ENCODE measurements around the gene SCN9A.
"Not testable (repeated sequence)": the region's sequence is repeated elsewhere in the genome, so short reads cannot be mapped to it uniquely, and the experiment has no call there.

SCN9A gene

GRCh38 chr2:166242309-166242708 lies 133.4 kb downstream of the SCN9A start:
- no peak for DNase-seq (ENCODE audit: low read depth in 2 of 2)

DNA sequence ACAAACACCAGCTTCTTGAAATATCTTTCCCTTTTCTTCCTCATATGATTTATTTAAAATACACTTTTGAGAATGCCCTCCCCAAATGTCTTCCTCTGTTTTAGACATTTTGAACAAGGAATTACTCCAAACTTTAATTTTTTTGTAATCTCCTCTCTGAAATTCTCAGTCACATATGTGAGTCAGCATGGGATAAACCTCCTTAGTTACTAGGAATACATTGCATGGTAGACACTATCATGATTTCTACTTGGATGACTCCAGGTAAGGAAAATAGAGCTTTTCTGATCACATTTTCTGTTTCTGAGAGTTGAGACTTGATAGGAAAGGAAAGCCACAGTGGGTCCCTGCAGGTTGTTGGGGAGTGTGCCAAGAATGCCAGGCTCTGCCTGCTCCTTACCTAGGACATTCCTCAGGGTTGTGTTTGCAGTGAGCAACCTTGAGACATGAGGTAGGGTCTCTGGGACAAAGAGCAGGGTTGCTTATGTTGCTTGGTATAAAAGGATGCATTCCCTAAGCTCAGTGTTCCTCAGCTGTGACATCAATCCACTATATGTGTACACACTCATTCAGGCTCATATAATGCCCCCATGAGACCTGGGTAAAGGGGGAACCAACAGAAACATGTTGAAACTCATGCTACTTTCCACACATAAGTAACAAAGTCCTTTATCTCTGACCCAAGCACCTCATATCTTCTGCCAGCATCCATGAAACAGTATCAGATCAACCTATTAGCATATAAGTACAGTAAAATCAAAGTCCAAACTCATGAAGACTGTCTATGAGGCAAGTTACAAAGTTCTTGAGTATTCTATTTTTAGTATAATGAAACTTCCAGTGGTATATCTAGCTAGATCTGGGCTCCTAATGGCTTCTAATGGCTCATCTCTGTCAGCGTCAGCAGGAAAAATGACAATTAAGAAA lies 135.1 kb downstream of the SCN9A start:
- DNase-seq (ENCODE audit: low read depth in 2 of 2), result no peak

DNA sequence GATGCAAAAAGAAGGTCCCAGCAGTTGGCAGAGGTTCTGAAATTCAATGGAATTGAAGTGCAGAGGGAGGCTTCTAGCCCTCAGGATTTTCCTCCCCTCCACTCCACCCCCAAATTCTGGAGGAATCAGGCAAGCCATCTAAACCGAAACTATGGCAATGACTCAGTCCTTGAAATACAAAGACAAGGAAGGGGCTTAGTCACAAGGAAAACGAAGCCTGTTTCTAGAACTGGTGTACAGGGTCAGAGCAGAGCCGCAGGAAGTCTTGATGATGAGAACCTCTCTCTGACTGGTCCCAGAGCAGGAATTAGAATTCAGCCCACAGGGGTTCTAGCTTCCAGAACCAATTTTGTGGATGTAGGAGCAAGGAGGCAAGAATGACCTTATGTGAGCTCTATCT lies 136.2 kb downstream of the SCN9A start:
- DNase-seq (ENCODE audit: low read depth in 2 of 2), result peak; percentile 46 to 53

DNA sequence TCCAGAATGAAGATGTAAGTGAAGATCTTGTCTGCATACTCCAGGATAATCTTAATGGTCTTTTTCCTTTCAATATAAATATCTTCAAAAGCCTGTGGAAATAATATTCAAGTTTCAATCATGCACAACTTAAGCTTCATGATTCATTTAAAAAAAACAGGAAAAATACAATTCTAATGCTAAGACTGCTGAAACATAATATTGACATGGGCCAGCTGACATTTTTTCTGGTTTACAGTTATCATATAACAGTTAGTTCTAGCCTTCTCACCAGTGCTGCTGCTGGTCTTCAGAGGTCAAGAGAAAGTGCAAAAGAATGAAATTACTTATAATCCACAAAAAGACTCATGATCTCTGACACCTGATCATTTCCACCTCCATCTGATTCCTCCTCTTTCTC lies 137.6 kb downstream of the SCN9A start:
- DNase-seq (ENCODE audit: low read depth in 2 of 2), result no peak

GRCh38 chr2:166234112-166234846 lies 141.5 kb downstream of the SCN9A start:
- DNase-seq (ENCODE audit: low read depth in 2 of 2), result peak; percentile 56 to 62

DNA sequence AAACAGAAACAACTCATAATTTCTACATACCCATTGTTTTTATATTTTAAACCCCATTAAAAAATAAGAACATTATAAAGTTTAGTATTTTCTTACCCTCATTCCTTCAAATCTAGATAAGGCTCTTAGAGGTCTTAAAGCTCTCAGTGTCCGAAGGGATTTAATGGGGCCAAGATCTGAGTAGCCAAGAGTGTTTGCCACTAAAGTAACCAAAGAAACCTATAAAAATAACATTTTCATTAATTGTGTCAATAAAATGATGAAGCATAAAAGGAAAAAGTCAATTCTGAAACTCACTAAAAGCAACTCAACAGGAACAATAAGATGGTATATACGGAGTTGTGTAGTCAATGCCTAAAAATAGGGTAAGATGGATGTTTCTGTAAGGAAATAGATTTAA lies 142.5 kb downstream of the SCN9A start:
- DNase-seq (ENCODE audit: low read depth in 2 of 2), result no peak

DNA sequence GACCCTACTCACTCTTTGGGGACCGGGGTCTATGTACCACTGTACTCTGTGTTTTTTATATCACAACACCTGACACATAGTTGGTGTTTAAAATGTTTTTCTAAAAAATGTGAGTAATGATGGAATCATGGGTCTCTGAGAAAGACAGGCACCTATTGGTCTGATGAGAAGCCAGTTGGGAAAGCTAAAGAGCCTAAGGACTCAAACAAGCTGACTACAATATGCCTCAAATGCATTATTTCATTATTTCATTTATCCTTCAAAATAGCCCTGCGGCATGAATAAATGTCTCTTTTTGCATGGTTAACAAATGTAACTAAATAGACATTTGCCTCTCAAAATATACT lies 145.0 kb downstream of the SCN9A start:
- DNase-seq (ENCODE audit: low read depth in 2 of 2), result no peak

- no peak for DNase-seq (ENCODE audit: low read depth in 2 of 2)
These were observed 145.6 kb downstream of the SCN9A start for GRCh38 chr2:166230024-166230723.

DNA sequence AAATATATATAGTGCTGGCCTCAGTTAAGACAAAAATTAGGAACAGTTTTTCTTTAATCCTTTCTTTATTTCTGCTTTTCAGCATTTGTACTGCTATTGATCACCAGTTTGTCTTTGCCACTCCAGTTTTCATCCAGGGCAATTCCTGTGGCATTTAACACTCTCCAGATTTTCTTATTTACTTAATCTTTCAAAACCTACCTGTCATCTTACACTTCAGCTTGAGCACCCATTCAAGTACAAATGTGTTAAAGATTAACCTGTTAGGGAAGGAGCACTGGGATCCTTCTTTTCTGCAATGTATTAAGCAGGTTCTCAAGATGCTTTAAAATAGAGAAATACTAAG lies 146.1 kb downstream of the SCN9A start:
- DNase-seq (ENCODE audit: low read depth in 2 of 2), result no peak

- no peak for DNase-seq (ENCODE audit: low read depth in 2 of 2)
These were observed 151.5 kb downstream of the SCN9A start for GRCh38 chr2:166224197-166224596.

GRCh38 chr2:166223298-166223697 lies 152.4 kb downstream of the SCN9A start:
- DNase-seq (ENCODE audit: low read depth in 2 of 2), result no peak

DNA sequence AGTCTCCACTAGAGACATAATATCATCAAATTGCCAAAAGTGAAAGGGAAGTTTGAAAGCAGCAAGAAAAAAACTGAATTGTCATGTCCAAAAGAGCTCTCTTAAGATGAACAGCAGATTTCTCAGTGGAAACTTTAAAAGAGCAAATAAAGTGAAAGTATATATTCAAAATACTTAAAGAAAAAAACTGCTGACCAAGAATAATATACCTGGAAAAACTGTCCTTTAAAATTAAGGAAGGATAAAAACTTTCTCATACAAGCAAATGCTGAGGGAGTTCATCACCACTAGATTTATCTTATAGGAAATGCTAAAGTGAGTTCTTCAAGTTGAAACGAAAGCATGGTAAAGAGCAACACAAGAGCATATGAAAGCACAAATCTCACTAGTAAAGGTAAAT lies 164.7 kb downstream of the SCN9A start:
- no peak for DNase-seq (ENCODE audit: low read depth in 2 of 2)

- DNase-seq (ENCODE audit: low read depth in 2 of 2), result not testable (repeated sequence)
These were observed 165.8 kb downstream of the SCN9A start for GRCh38 chr2:166209944-166210343.

DNA sequence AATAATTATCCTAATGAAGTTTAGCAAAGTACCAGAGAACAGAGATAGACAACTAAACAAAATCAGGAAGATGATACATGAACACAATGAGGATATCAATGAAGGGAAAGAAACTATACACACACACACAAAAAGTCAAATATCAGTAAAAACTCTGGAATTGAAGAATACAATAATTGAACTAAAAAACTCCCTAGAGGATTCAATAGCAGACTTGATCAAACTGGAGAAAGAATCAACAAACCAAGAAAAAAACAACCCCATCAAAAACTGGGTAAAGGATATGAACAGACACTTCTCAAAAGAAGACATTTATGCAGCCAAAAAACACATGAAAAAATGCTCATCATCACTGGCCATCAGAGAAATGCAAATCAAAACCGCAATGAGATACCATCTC lies 166.4 kb downstream of the SCN9A start:
- DNase-seq (ENCODE audit: low read depth in 2 of 2), result not testable (repeated sequence)

GRCh38 chr2:166206153-166206552 lies 169.6 kb downstream of the SCN9A start:
- not testable (repeated sequence) for DNase-seq (ENCODE audit: low read depth in 2 of 2)

- DNase-seq (ENCODE audit: low read depth in 2 of 2), result no peak
These were observed 173.0 kb downstream of the SCN9A start for GRCh38 chr2:166202778-166203177.

GRCh38 chr2:166197446-166197845 lies 178.3 kb downstream of the SCN9A start:
- DNase-seq (ENCODE audit: low read depth in 2 of 2), result no peak

DNA sequence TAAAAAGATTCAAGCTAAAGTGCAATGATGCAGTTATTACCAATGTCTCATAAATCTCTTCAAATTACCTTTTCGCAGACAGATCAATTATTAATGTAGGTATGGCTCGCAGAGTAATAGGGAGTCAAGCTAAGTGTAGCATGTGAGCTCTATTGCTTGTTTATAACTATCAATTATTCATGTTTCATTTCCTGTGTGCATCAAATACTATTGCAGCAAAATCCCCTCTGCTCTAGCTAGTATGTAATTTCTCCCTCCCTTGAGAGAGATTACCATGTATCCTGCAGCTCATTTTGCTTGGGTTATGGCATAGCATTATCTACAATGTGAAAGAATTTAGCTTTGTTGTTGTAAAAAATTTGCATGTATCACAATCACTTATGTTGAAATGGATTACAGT lies 182.3 kb downstream of the SCN9A start:
- no peak for DNase-seq (ENCODE audit: low read depth in 2 of 2)

GRCh38 chr2:166188084-166188483 lies 187.7 kb downstream of the SCN9A start:
- DNase-seq (ENCODE audit: low read depth in 2 of 2), result no peak

GRCh38 chr2:166184789-166185188 lies 191.0 kb downstream of the SCN9A start:
- no peak for DNase-seq (ENCODE audit: low read depth in 2 of 2)

DNA sequence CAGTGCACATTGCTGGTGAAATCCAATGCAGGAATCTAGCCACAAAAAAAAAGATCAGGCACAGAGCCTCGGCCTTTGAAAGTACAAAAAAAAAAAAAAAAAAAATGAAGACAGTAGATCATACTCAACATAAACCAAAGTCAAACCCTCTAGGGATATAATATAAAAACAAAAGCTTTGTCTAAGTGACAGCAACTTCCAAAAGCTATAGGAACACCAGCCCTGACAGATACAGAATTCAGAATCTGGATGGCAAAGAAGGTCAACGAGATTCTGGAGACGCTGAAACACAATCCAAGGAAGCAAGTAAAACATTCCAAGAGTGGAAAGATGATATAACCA lies 194.0 kb downstream of the SCN9A start:
- DNase-seq (ENCODE audit: low read depth in 2 of 2), result no peak

DNA sequence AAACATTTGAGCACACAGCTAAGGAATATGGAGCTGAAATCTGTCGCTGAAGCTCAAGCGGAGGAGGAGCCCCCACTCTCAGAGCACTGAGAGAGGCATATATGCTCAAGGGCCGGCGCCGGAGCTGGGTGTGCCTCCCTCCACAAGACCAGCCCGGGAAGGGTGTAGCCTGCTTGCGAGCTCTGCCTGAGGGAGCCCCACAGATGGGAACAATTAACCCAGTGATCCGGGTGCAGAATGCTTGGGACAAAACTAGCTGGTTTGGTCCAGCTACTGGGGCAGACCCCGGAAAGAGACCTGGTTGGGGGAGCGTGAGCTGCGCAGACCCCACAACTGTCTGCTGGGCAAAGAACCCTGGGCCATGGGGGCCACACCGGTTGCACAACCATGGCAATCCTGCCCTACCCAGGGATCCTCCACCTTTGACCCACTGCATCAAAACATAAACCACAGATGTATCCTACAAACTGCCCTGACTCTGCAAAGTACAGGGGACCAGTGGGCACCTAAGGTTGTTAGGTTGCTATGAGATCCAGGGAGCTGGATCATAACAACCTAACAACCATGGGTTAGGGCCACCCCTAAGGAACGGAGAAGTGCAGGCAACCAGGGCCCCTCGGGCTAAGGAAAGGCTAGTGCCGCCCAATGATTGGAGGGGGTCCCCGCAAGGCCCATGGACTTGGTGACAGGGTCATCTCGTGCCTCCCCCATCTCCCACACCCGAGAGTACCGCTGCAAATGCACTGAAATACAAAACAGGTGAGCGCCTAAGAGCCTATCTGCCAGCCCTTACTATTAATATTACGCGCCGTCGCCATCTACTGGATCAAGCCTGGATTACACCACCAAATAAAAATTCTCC lies 194.6 kb downstream of the SCN9A start:
- DNase-seq (ENCODE audit: low read depth in 2 of 2), result peak in 1 of 2 experiments; percentile 12
